ENCODE data around the gene CMTM4.

- no peak for TF ChIP-seq CTCF (conservative IDR thresholded peaks at IDR 0.05)
- no peak for TF ChIP-seq ZFX (IDR thresholded peaks at IDR 0.05)
Measured at GRCh38 chr16:66692341-66692740, 4.2 kb downstream of the CMTM4 start.
